MCF 10A (cell line): Measurements from ENCODE around the gene LPP. TPM values are rescaled to one million over a fixed set of nuclear protein-coding genes. Genes with fewer than 3 reads are reported as not detected.

ENCODE experiments used
- BruUV-seq: library from RNA; stranded (reverse); fragments of 400-500 nt; replicated peaks from 2 replicates; lab custom pipeline; 2021; lab: Mats Ljungman, UMichigan
- CTCF ChIA-PET: fragments of 300-600 bp; sonication (Branson Sonifier 250); formaldehyde crosslinking; extraction: SDS; loops from one replicate; lab custom pipeline; 2021; ENCODE audit warnings: antibody characterized with exemption, inconsistent platforms; lab: Yijun Ruan, JAX
- POLR2A ChIA-PET: fragments of 300-600, 350-650 bp; sonication (Branson Sonifier 250); formaldehyde crosslinking; extraction: SDS; loops from one replicate; lab custom pipeline; 2020; ENCODE audit warnings: antibody characterized with exemption, inconsistent platforms; lab: Yijun Ruan, JAX
- DNase-seq: peaks from one replicate; pipeline ENCODE4 v3.0.0-alpha.2; 2018; ENCODE audit not compliant: unreplicated experiment
- H3K27ac Mint-ChIP-seq: one replicate; pipeline ENCODE4 v1.8.0; 2022; ENCODE audit warnings: mild to moderate bottlenecking, low read depth, mixed read lengths; ENCODE audit not compliant: unreplicated experiment
- H3K27me3 Mint-ChIP-seq: one replicate; pipeline ENCODE4 v1.8.0; 2022; ENCODE audit warnings: mixed read lengths; ENCODE audit not compliant: insufficient read depth, unreplicated experiment
- H3K36me3 Mint-ChIP-seq: one replicate; pipeline ENCODE4 v1.8.0; 2022; ENCODE audit warnings: mild to moderate bottlenecking, moderate library complexity, mixed read lengths; ENCODE audit not compliant: insufficient read depth, unreplicated experiment
- H3K4me1 Mint-ChIP-seq: one replicate; pipeline ENCODE4 v1.8.0; 2022; ENCODE audit warnings: mixed read lengths; ENCODE audit not compliant: insufficient read depth, unreplicated experiment
- H3K4me3 Mint-ChIP-seq: one replicate; pipeline ENCODE4 v1.8.0; 2022; ENCODE audit warnings: mild to moderate bottlenecking, moderate library complexity, mixed read lengths; ENCODE audit not compliant: unreplicated experiment
- H3K9me3 Mint-ChIP-seq: one replicate; pipeline ENCODE4 v1.8.0; 2022; ENCODE audit warnings: mixed read lengths; ENCODE audit not compliant: unreplicated experiment
- intact Hi-C: fragments of 100-400 bp; cut with micrococcal nuclease; formaldehyde crosslinking; loops from 2 replicates; pipeline ENCODE4 v1.14.1; 2022
- total RNA-seq: library from RNA; stranded (reverse); gene quantifications from 2 replicates; pipeline ENCODE4 v1.2.3, GENCODE V29; 2022
- TF ChIP-seq, protein P1 (sequence below): fragments of 200-600 bp; IDR thresholded peaks from one replicate; pipeline ENCODE4 v1.8.0; 2022; ENCODE audit warnings: antibody characterized with exemption, mild to moderate bottlenecking; ENCODE audit not compliant: unreplicated experiment

The LPP gene
- total RNA-seq, 1 experiment from 2014 or later, result 117 TPM

DNA sequence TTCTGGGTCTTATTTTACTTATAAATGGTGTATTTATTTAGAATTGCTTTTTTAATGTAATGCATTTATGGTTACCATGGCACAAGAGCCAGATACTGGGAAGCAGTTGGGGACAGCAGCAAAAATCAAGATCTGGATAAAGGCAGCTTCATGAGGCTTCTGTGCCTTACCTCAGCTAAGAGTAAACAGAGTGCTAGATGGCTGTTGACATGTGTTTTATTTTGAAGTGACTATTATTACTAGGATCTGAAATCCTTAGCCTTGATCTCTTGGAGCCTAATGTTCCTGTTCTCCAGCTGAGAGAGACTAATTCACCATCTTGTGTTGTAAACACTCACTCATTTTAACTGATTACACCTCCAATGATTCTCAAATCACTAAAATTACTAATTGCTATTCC is 317.8 kb downstream of the LPP start:
- DNase-seq, result no peak
- TF ChIP-seq, protein P1, sequence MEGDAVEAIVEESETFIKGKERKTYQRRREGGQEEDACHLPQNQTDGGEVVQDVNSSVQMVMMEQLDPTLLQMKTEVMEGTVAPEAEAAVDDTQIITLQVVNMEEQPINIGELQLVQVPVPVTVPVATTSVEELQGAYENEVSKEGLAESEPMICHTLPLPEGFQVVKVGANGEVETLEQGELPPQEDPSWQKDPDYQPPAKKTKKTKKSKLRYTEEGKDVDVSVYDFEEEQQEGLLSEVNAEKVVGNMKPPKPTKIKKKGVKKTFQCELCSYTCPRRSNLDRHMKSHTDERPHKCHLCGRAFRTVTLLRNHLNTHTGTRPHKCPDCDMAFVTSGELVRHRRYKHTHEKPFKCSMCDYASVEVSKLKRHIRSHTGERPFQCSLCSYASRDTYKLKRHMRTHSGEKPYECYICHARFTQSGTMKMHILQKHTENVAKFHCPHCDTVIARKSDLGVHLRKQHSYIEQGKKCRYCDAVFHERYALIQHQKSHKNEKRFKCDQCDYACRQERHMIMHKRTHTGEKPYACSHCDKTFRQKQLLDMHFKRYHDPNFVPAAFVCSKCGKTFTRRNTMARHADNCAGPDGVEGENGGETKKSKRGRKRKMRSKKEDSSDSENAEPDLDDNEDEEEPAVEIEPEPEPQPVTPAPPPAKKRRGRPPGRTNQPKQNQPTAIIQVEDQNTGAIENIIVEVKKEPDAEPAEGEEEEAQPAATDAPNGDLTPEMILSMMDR, result no peak
- Mint-ChIP-seq H3K36me3 (no peaks in the 10 kb centered on the region), H3K4me1 (peaks cover 5% of the 10 kb centered on the region), H3K27ac (no peak overlapping the region), H3K4me3 (no peak overlapping the region), H3K9me3 (no peaks in the 10 kb centered on the region), H3K27me3 (no peaks in the 10 kb centered on the region)
- BruUV-seq, result no TSS peak
- CTCF ChIA-PET, result interaction anchor here (0.5 to 1.1 kb wide), 7 partner anchors 9 to 731 kb away, joined by 3 to 4 read pairs (median 3); no protein-coding TSS in a partner anchor
- intact Hi-C loops, result no loop called here
- POLR2A ChIA-PET, result interaction anchor here (1.5 kb wide), 1 partner anchor 9 kb away, joined by 3 read pairs; no protein-coding TSS in a partner anchor

DNA sequence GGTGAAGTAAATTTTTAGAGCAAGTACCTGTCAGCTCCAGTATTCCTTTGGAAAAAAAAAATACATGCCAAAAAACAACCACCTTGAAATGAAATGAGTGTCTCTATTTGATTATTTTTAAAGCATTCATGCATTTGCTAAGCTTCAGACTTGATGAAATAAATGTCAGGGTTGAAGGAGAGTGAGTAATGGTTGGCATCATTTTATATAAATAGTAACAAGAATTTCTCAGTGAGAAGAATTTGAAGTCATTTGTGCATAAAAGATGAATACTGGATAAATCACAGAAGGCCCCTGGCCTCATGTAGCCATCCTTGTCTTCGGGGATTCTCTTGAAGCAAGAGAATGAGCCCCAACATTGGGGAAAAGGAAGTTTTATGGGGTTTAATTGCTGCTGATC is 318.4 kb downstream of the LPP start:
- intact Hi-C loops, result no loop called here
- no peaks in the 10 kb centered on the region for H3K36me3 Mint-ChIP-seq
- no peaks in the 10 kb centered on the region for H3K9me3 Mint-ChIP-seq
- no peak for DNase-seq
- ChIA-PET POLR2A (interaction anchor here (0.6 to 1.5 kb wide), 2 partner anchors 8 to 16 kb away, joined by 3 read pairs; no protein-coding TSS in a partner anchor), CTCF (interaction anchor here (0.6 to 0.8 kb wide), 3 partner anchors 15 to 731 kb away, joined by 3 read pairs; no protein-coding TSS in a partner anchor)
- no peak overlapping the region for H3K27ac Mint-ChIP-seq
- H3K4me3 Mint-ChIP-seq, result no peak overlapping the region
- no peaks in the 10 kb centered on the region for H3K27me3 Mint-ChIP-seq
- TF ChIP-seq, protein P1, result no peak
- BruUV-seq, result no TSS peak
- H3K4me1 Mint-ChIP-seq, result peaks cover 5% of the 10 kb centered on the region

DNA sequence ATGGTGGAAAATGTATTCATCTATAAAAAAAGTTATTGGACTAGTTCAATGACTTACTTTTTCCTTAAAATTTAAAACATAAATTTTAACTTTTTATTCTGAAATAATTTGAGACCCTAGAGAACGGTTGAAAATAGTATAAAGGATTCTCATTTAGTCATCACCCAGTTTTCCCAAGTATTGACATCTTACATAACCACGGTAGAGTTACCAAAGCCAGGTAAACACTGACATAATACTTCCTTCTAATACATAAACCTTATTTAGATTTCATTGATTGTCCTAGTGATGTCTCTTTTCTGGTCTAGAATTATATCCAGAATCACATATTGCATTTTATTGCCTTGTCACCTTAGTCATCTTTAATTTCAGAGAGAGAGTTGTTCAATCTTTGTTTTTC is 319.1 kb downstream of the LPP start:
- no peaks in the 10 kb centered on the region for H3K27me3 Mint-ChIP-seq
- BruUV-seq, result no TSS peak
- TF ChIP-seq, protein P1, result no peak
- ChIA-PET CTCF (no interaction called here), POLR2A (no interaction called here)
- H3K27ac Mint-ChIP-seq, result no peak overlapping the region
- no peak for DNase-seq
- intact Hi-C loops, result no loop called here
- H3K36me3 Mint-ChIP-seq, result no peaks in the 10 kb centered on the region
- H3K4me3 Mint-ChIP-seq, result no peak overlapping the region
- no peaks in the 10 kb centered on the region for H3K9me3 Mint-ChIP-seq
- peaks cover 5% of the 10 kb centered on the region for H3K4me1 Mint-ChIP-seq

DNA sequence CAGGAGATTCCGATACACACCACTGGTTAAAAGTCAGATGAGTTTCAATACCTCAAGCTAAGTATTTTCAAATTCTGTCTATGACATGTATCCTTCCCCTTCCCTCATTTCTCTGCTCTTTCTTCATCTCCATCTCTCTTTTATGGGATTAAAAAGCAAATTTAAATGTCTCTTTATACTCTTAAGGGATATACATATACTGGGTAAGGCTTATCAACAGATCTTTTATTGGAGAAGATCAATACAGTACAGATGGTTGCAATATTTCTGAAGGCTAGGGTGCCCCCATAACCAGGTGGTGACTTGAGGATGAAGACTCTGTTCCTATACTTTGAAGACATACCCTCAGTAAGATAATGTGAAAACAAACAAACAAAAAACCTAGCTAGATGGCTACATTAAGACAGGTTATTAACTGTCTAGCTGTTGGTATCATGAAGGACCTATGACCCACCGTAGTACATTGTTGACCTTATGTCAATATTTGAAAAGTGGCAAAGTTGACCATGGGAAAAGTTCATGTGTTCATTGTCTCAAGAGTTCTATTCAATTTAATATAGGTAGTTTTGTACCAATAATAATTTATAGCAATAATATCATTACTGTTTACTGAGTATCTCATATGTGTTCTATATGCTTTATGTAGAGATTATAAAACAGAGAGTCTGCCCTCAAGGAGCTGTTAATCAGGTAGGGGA is 319.8 kb downstream of the LPP start:
- Mint-ChIP-seq H3K36me3 (no peaks in the 10 kb centered on the region), H3K4me1 (peaks cover 5% of the 10 kb centered on the region), H3K9me3 (no peaks in the 10 kb centered on the region), H3K27ac (no peak overlapping the region), H3K27me3 (no peaks in the 10 kb centered on the region), H3K4me3 (no peak overlapping the region)
- no peak for DNase-seq
- POLR2A ChIA-PET, result no interaction called here
- TF ChIP-seq, protein P1, result no peak
- intact Hi-C loops, result no loop called here
- BruUV-seq, result no TSS peak
- CTCF ChIA-PET, result interaction anchor here (0.6 kb wide), 1 partner anchor 80 kb away, joined by 3 read pairs; no protein-coding TSS in a partner anchor
